CD14-positive monocyte (primary cell): ENCODE data around the gene ASIC2. TPM values are rescaled to one million over a fixed set of nuclear protein-coding genes. Genes with fewer than 3 reads are reported as not detected.

Source experiments
- DNase-seq, 3 donors: peaks; one replicate each; pipeline ENCODE4 v3.0.0-alpha.2; 2011 to 2022
- H2AFZ ChIP-seq: 2 replicates; pipeline ENCODE4 v1.6.0; 2012; ENCODE audit warnings: mild to moderate bottlenecking, low read depth, low read length, inconsistent platforms; ENCODE audit not compliant: insufficient read depth, poor library complexity, severe bottlenecking
- H3K27ac ChIP-seq, 2 donors: 1 replicate in 1 of 2; 2 replicates in 1 of 2; pipeline ENCODE4 v1.5.1; 2012 to 2013; ENCODE audit warnings: low read length in 2 of 2, control low read depth in 1 of 2, inconsistent platforms in 1 of 2, low read depth in 1 of 2, mild to moderate bottlenecking in 1 of 2
- H3K27me3 ChIP-seq, 2 donors: one replicate each; pipeline versions ENCODE4 v1.6.0 to v1.6.1; 2011 to 2013; ENCODE audit warnings: low read length in 2 of 2; ENCODE audit not compliant: control insufficient read depth in 2 of 2, insufficient read depth in 2 of 2
- H3K36me3 ChIP-seq, 2 donors: replicated peaks in 1 of 2; 1 replicate in 1 of 2; 2 replicates in 1 of 2; pipeline versions ENCODE4 v1.5.1 to v1.6.1; 2012 to 2013; ENCODE audit warnings: low read length in 2 of 2, control low read depth in 1 of 2, inconsistent platforms in 1 of 2, mild to moderate bottlenecking in 1 of 2; ENCODE audit not compliant: insufficient read depth in 2 of 2, control insufficient read depth in 1 of 2
- H3K4me1 ChIP-seq, 2 donors: 1 replicate in 1 of 2; 2 replicates in 1 of 2; pipeline versions ENCODE4 v1.5.1 to v1.6.1; 2012 to 2013; ENCODE audit warnings: low read length in 2 of 2, control low read depth in 1 of 2, inconsistent platforms in 1 of 2, mild to moderate bottlenecking in 1 of 2, moderate library complexity in 1 of 2; ENCODE audit not compliant: insufficient read depth in 2 of 2, control insufficient read depth in 1 of 2
- H3K4me2 ChIP-seq: replicated peaks from 2 replicates; pipeline ENCODE3; 2012; ENCODE audit warnings: low read length, moderate library complexity, mild to moderate bottlenecking; ENCODE audit not compliant: poor library complexity, severe bottlenecking; ENCODE audit errors: extremely low read depth
- H3K4me3 ChIP-seq, 3 experiments: fragments of 200-600 bp in 1 of 3; sonication (generic) in 1 of 3; replicated peaks in 1 of 3; 1 replicate in 2 of 3; 2 replicates in 1 of 3; pipeline ENCODE4 v1.5.1; 2011 to 2013; ENCODE audit warnings: low read length in 3 of 3, mild to moderate bottlenecking in 3 of 3, control low read depth in 2 of 3, low read depth in 2 of 3, inconsistent platforms in 1 of 3, moderate library complexity in 1 of 3
- H3K79me2 ChIP-seq: 2 replicates; pipeline ENCODE4 v1.6.0; 2012; ENCODE audit warnings: mild to moderate bottlenecking, control low read depth, inconsistent platforms, low read length, moderate library complexity; ENCODE audit not compliant: insufficient read depth
- H3K9ac ChIP-seq: 2 replicates; pipeline ENCODE4 v1.6.0; 2017; ENCODE audit warnings: low read length, mild to moderate bottlenecking; ENCODE audit not compliant: insufficient read depth, poor library complexity, severe bottlenecking
- H3K9me3 ChIP-seq, 2 donors: replicated peaks in 1 of 2; 1 replicate in 1 of 2; 2 replicates in 1 of 2; pipeline versions ENCODE4 v1.5.1 to v1.6.1; 2012 to 2013; ENCODE audit warnings: low read length in 2 of 2, control low read depth in 1 of 2; ENCODE audit not compliant: control insufficient read depth in 1 of 2, insufficient read depth in 1 of 2
- H4K20me1 ChIP-seq: 2 replicates; pipeline ENCODE4 v1.6.0; 2012; ENCODE audit warnings: mild to moderate bottlenecking, low read length, control low read depth, moderate library complexity; ENCODE audit not compliant: insufficient read depth
- H3K27ac Mint-ChIP-seq, 7 donors: one replicate each; pipeline ENCODE4 v1.8.0; 2020; ENCODE audit warnings: mild to moderate bottlenecking in 7 of 7, mixed read lengths in 7 of 7, moderate library complexity in 6 of 7, inconsistent platforms in 2 of 7
- H3K27me3 Mint-ChIP-seq, 3 donors: one replicate each; pipeline ENCODE4 v1.8.0; 2021 to 2022; ENCODE audit warnings: low read depth in 3 of 3, mild to moderate bottlenecking in 3 of 3, mixed read lengths in 3 of 3, moderate library complexity in 3 of 3, inconsistent platforms in 1 of 3
- H3K36me3 Mint-ChIP-seq, 2 donors: one replicate each; pipeline ENCODE4 v1.8.0; 2020; ENCODE audit warnings: mixed read lengths in 2 of 2, inconsistent platforms in 1 of 2, mild to moderate bottlenecking in 1 of 2
- H3K4me1 Mint-ChIP-seq: one replicate; pipeline ENCODE4 v1.8.0; 2020; ENCODE audit warnings: mild to moderate bottlenecking, mixed read lengths
- H3K4me3 Mint-ChIP-seq, 2 donors: one replicate each; pipeline ENCODE4 v1.8.0; 2020; ENCODE audit warnings: mild to moderate bottlenecking in 2 of 2, mixed read lengths in 2 of 2, moderate library complexity in 1 of 2
- H3K9me3 Mint-ChIP-seq, 7 donors: one replicate each; pipeline ENCODE4 v1.8.0; 2020 to 2022; ENCODE audit warnings: mixed read lengths in 7 of 7, mild to moderate bottlenecking in 6 of 7, moderate library complexity in 6 of 7, inconsistent platforms in 2 of 7
- WGBS: methylation state at CpG from one replicate; pipeline ENCODE4 v1.1.5; 2013; ENCODE audit warnings: missing lambda C conversion rate; ENCODE audit not compliant: insufficient coverage; 5-methylcytosine and 5-hydroxymethylcytosine counted together
- intact Hi-C, 2 donors: fragments of 100-400 bp; cut with micrococcal nuclease; formaldehyde crosslinking; loops; one replicate each; pipeline versions ENCODE4 v1.15.0 to v1.15.1; 2023
- polyA plus RNA-seq, 3 donors: library from polyadenylated mRNA; depleted of rRNA in 1 of 3; unstranded in 2 of 3; stranded (reverse) in 1 of 3; fragments of 300-500 nt in 2 of 3; fragments of >200 nt in 1 of 3; fragmentation: Illumina TruSeq in 2 of 3; gene quantifications; 1 replicate in 2 of 3; 2 replicates in 1 of 3; pipeline ENCODE4 v1.2.3, GENCODE V29; 2012 to 2021
- TF ChIP-seq, protein P1 (sequence below): fragments of 200-600 bp; IDR thresholded peaks from one replicate; pipeline ENCODE4 v1.8.0; 2022; ENCODE audit warnings: antibody characterized with exemption, mild to moderate bottlenecking

ASIC2 gene
- polyA plus RNA-seq, 3 donors = not detected

DNA sequence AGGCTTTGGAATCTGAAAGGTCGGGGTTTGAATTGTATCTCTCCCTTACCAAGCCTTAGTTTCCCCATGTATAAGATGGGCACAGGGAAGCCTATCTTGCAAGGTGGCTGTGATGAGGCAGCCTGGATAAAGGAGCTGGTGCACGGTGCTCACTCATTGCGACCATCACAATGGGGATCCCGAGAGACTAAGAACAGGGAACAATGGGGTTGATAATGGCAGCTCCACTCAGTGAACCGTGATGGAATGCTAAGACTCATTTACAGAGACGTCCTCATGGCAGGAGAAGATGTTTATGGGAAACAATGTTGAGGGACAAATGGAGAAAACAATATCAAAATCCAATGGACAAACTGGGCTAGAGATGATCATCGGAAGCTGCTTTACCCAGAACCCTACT lies 219.7 kb downstream of the ASIC2 start:
- TF ChIP-seq, protein P1, sequence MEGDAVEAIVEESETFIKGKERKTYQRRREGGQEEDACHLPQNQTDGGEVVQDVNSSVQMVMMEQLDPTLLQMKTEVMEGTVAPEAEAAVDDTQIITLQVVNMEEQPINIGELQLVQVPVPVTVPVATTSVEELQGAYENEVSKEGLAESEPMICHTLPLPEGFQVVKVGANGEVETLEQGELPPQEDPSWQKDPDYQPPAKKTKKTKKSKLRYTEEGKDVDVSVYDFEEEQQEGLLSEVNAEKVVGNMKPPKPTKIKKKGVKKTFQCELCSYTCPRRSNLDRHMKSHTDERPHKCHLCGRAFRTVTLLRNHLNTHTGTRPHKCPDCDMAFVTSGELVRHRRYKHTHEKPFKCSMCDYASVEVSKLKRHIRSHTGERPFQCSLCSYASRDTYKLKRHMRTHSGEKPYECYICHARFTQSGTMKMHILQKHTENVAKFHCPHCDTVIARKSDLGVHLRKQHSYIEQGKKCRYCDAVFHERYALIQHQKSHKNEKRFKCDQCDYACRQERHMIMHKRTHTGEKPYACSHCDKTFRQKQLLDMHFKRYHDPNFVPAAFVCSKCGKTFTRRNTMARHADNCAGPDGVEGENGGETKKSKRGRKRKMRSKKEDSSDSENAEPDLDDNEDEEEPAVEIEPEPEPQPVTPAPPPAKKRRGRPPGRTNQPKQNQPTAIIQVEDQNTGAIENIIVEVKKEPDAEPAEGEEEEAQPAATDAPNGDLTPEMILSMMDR = no peak
- Histone ChIP-seq H3K27ac (no peak overlapping the region), H3K4me1 (no peaks in the 10 kb centered on the region), H3K27me3 (no peaks in the 10 kb centered on the region), H3K9ac (no peak overlapping the region), H3K79me2 (no peaks in the 10 kb centered on the region), H4K20me1 (no peaks in the 10 kb centered on the region), H2AFZ (no peak overlapping the region), H3K4me3 (no peak overlapping the region), H3K4me2 (no peak overlapping the region), H3K36me3 (no peaks in the 10 kb centered on the region), H3K9me3 (no peaks in the 10 kb centered on the region)
- no peaks in the 10 kb centered on the region for H3K36me3 Mint-ChIP-seq
- no peak for DNase-seq
- 86% methylated on average over 3 of the region's 7 CpGs for WGBS
- H3K27me3 Mint-ChIP-seq = peaks cover 2 to 13% (median 11%) of the 10 kb centered on the region in 3 donors
- intact Hi-C loops = no loop called here
- no peak overlapping the region for H3K4me3 Mint-ChIP-seq
- peaks cover 4% of the 10 kb centered on the region for H3K4me1 Mint-ChIP-seq
- peaks cover 0 to 8% (median 2%) of the 10 kb centered on the region in 7 donors for H3K9me3 Mint-ChIP-seq
- no peak overlapping the region for H3K27ac Mint-ChIP-seq

DNA sequence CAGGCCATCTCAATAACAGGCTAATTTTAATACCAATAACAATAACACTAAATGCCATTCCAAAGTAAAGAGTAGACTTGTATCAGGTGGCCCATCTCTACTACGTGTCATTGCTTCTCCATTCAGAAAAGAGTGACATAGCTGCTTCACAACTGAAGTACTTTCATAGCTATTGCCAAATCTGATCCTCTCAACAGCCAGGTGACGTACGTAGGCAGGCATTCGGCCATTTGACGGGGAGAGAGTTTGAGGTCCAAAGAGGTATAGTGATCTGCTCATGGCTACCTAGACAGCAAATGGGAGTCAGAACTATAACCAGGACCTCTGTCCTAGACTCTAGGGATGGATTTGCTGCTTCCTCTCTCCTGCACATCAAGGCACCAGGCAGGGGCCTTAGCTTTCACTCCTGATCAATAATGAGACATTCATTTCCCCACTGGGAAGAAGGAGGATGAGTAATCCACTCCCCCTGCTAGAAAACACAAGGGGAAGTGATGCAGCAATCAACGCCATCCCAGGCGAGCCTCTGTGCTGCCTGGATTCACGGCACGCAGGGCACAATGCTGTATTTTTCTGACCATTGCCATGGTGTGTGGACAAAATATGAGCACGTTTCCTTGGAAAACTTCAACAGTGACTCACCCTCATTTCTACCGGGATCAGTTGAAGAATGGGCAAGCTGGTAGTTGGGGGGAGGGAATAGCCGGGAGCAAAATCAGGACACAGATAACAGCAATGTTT lies 220.5 kb downstream of the ASIC2 start:
- DNase-seq = no peak
- Histone ChIP-seq H3K4me3 (no peak overlapping the region), H3K4me1 (no peaks in the 10 kb centered on the region), H3K27me3 (no peaks in the 10 kb centered on the region), H2AFZ (no peak overlapping the region), H4K20me1 (no peaks in the 10 kb centered on the region), H3K4me2 (no peak overlapping the region), H3K27ac (no peak overlapping the region), H3K79me2 (no peaks in the 10 kb centered on the region), H3K9ac (no peak overlapping the region), H3K36me3 (no peaks in the 10 kb centered on the region), H3K9me3 (no peaks in the 10 kb centered on the region)
- intact Hi-C loops = no loop called here
- 100% methylated on average over 5 of the region's 12 CpGs for WGBS
- no peak overlapping the region for H3K4me3 Mint-ChIP-seq
- H3K27me3 Mint-ChIP-seq = peaks cover 2 to 13% (median 9%) of the 10 kb centered on the region in 3 donors
- TF ChIP-seq, protein P1 = no peak
- H3K4me1 Mint-ChIP-seq = peaks cover 4% of the 10 kb centered on the region
- no peaks in the 10 kb centered on the region for H3K36me3 Mint-ChIP-seq
- peaks cover 0 to 8% (median 2%) of the 10 kb centered on the region in 7 donors for H3K9me3 Mint-ChIP-seq
- H3K27ac Mint-ChIP-seq = no peak overlapping the region
